ENCODE results near the gene LRMDA. TPM values are rescaled to one million over a fixed set of nuclear protein-coding genes. Genes with fewer than 3 reads are reported as not detected.

Gene LRMDA
- total RNA-seq, 1 donor from 2014 or later: 5.2 TPM

DNA sequence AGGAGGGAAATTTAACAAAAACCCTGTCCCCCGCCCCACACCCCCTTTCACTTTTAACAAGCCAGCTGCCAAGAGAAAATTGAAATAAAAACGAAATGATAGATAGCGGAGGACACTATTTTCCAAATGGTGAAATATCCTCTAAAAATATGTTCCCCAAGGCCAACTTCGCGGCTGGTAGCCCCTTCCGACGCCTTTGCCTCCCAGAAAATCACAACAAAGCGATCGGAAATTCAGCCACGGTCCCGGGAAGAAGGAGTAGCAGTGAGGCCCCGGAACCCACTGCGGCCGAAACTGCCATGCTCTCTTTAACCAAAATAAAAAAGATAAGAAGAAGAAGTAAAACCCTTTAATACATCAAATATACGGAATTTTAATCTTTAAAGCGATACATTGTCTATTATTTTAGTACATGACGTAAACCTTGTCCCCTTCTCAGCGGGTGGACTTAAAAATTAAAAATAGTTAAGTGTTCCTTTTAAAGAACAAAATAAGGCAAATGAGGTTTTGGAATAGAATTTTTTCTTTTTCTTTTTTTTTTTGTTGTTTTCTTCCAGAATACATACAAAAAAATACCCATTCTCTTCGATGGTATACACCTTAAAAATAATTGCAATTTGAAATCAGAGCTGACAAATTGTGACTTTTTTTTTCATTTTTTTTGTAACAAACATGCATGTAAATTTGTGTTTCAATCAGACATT lies 33.8 kb upstream of the LRMDA start:
- Histone ChIP-seq H3K4me2 (peak overlapping the region; percentile 80), H3K9ac (no peak overlapping the region), H2AFZ (replicated peaks) (no peak overlapping the region)

DNA sequence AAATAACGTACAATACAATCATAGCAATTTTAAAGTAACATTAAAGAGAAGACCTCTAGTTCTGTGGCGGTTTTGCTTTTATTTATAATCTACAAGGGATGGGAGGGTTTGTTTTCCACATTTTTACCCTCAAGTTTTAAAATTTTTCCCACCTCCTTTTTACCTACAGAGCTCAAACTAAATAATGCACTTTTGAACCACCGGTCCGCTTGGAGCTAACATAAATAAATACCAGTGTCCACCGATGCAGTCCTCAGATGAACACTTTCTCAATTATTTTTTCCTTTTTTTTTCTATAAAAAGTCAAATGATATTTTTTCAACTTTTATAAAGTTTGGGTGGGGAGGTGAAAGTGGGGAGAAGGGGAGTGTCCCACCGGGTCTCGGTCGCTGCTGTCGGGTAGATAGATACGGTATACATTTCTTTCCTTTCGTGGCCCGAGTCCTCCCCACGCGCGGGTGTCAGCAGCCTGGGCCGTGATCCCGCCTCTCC lies 33.2 kb upstream of the LRMDA start:
- TF ChIP-seq EZH2phosphoT487 (IDR thresholded peaks at IDR 0.05): no peak
- TF ChIP-seq EZH2 (IDR thresholded peaks at IDR 0.05): no peak
- TF ChIP-seq, protein P1, sequence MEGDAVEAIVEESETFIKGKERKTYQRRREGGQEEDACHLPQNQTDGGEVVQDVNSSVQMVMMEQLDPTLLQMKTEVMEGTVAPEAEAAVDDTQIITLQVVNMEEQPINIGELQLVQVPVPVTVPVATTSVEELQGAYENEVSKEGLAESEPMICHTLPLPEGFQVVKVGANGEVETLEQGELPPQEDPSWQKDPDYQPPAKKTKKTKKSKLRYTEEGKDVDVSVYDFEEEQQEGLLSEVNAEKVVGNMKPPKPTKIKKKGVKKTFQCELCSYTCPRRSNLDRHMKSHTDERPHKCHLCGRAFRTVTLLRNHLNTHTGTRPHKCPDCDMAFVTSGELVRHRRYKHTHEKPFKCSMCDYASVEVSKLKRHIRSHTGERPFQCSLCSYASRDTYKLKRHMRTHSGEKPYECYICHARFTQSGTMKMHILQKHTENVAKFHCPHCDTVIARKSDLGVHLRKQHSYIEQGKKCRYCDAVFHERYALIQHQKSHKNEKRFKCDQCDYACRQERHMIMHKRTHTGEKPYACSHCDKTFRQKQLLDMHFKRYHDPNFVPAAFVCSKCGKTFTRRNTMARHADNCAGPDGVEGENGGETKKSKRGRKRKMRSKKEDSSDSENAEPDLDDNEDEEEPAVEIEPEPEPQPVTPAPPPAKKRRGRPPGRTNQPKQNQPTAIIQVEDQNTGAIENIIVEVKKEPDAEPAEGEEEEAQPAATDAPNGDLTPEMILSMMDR (IDR thresholded peaks at IDR 0.05): no peak
- peaks cover 21% of the 10 kb centered on the region for H3K36me3 Mint-ChIP-seq
- Histone ChIP-seq H2AFZ (replicated peaks) (no peak overlapping the region), H3K27me3 (peaks cover 76% of the 10 kb centered on the region), H3K79me2 (ENCODE audit: low read depth) (peaks cover 41% of the 10 kb centered on the region), H3K4me2 (peak overlapping the region; percentile 80), H3K9me3 (ENCODE audit: low read depth) (no peaks in the 10 kb centered on the region), H4K20me1 (ENCODE audit: low read depth) (peaks cover 69% of the 10 kb centered on the region), H3K36me3 (peaks cover 4% of the 10 kb centered on the region), H3K27ac (no peak overlapping the region), H3K4me3 (peak overlapping the region; percentile 87), H3F3A (ENCODE audit: low read depth) (peaks cover 33% of the 10 kb centered on the region), H3K9ac (no peak overlapping the region), H3K4me1 (peaks cover 21% of the 10 kb centered on the region)
- no peaks in the 10 kb centered on the region for H3K9me3 Mint-ChIP-seq
- H3K27me3 Mint-ChIP-seq (ENCODE audit: insufficient read depth, low read depth): peaks cover 34% of the 10 kb centered on the region
- H3K27ac Mint-ChIP-seq: no peak overlapping the region
- H3K4me1 Mint-ChIP-seq: peaks cover 20% of the 10 kb centered on the region
- peak overlapping the region; percentile 97 for H3K4me3 Mint-ChIP-seq
- no peak for DNase-seq (ENCODE audit: low spot score)

More for the DNA sequence above, 33.8 kb upstream of the LRMDA start:
- Mint-ChIP-seq H3K9me3 (no peaks in the 10 kb centered on the region), H3K27ac (peak overlapping the region; percentile 85), H3K4me1 (peaks cover 20% of the 10 kb centered on the region), H3K27me3 (ENCODE audit: insufficient read depth, low read depth) (peaks cover 35% of the 10 kb centered on the region), H3K36me3 (peaks cover 21% of the 10 kb centered on the region), H3K4me3 (peak overlapping the region; percentile 97)
- Histone ChIP-seq H3K27ac (no peak overlapping the region), H3K4me3 (peak overlapping the region; percentile 87), H3K4me1 (peaks cover 21% of the 10 kb centered on the region), H3K27me3 (peaks cover 82% of the 10 kb centered on the region), H3K36me3 (peaks cover 4% of the 10 kb centered on the region), H3F3A (ENCODE audit: low read depth) (peaks cover 27% of the 10 kb centered on the region), H4K20me1 (ENCODE audit: low read depth) (peaks cover 69% of the 10 kb centered on the region), H3K9me3 (ENCODE audit: low read depth) (no peaks in the 10 kb centered on the region), H3K79me2 (ENCODE audit: low read depth) (peaks cover 41% of the 10 kb centered on the region)
- TF ChIP-seq EZH2phosphoT487 (IDR thresholded peaks at IDR 0.05): peak; percentile 68
- TF ChIP-seq, protein P1 (IDR thresholded peaks at IDR 0.05): no peak
- peak; percentile 27 for TF ChIP-seq EZH2 (IDR thresholded peaks at IDR 0.05)
- DNase-seq (ENCODE audit: low spot score): peak; percentile 54

- no peaks in the 10 kb centered on the region for H3K9me3 ChIP-seq (ENCODE audit: low read depth)
- peaks cover 21% of the 10 kb centered on the region for H3K4me1 Mint-ChIP-seq
- H3K4me2 ChIP-seq: peak overlapping the region; percentile 80
- peaks cover 4% of the 10 kb centered on the region for H3K36me3 ChIP-seq
- peaks cover 68% of the 10 kb centered on the region for H4K20me1 ChIP-seq (ENCODE audit: low read depth)
- H3K4me3 ChIP-seq: peak overlapping the region; percentile 87
- H3K27me3 ChIP-seq: peaks cover 75% of the 10 kb centered on the region
- TF ChIP-seq, protein P1 (IDR thresholded peaks at IDR 0.05): peak; percentile 29
- TF ChIP-seq EZH2phosphoT487 (IDR thresholded peaks at IDR 0.05) (peak; percentile 55), EZH2 (IDR thresholded peaks at IDR 0.05) (no peak)
- H3K79me2 ChIP-seq (ENCODE audit: low read depth): peaks cover 41% of the 10 kb centered on the region
- H3F3A ChIP-seq (ENCODE audit: low read depth): peaks cover 39% of the 10 kb centered on the region
- no peak overlapping the region for H3K27ac ChIP-seq
- peaks cover 32% of the 10 kb centered on the region for H3K27me3 Mint-ChIP-seq (ENCODE audit: insufficient read depth, low read depth)
- peaks cover 21% of the 10 kb centered on the region for H3K4me1 ChIP-seq
- no peak overlapping the region for H2AFZ ChIP-seq (replicated peaks)
- H3K9ac ChIP-seq: no peak overlapping the region
- H3K4me3 Mint-ChIP-seq: peak overlapping the region; percentile 97
- H3K27ac Mint-ChIP-seq: no peak overlapping the region
- no peaks in the 10 kb centered on the region for H3K9me3 Mint-ChIP-seq
- peak; percentile 83 for DNase-seq (ENCODE audit: low spot score)
- peaks cover 21% of the 10 kb centered on the region for H3K36me3 Mint-ChIP-seq
Measured at GRCh38 chr10:75398692-75399460, 32.5 kb upstream of the LRMDA start.

Data from neural progenitor cell (in vitro differentiated cells).